HepG2 (cell line): ENCODE data around the gene ZIC2. TPM values are rescaled to one million over a fixed set of nuclear protein-coding genes. Genes with fewer than 3 reads are reported as not detected.
A peak's percentile ranks its signal among the peaks of the same experiment; 100 is the strongest.

Source experiments
- FOXP4 ChIP-seq: sonication (generic); formaldehyde crosslinking; IDR thresholded peaks from 2 replicates; pipeline ENCODE4 v1.4.0; 2020; ENCODE audit warnings: missing genetic modification reagents
- GATAD2A ChIP-seq: IDR thresholded peaks from 2 replicates; pipeline ENCODE4 v1.6.1; 2016
- HNF1A ChIP-seq, 2 experiments: sonication (generic) in 1 of 2; formaldehyde crosslinking in 1 of 2; IDR thresholded peaks; 2 replicates each; pipeline versions ENCODE4 v1.4.0 to v1.6.1; 2016 to 2020; ENCODE audit warnings: borderline replicate concordance in 1 of 2, low read depth in 1 of 2, mild to moderate bottlenecking in 1 of 2, missing genetic modification reagents in 1 of 2
- MAZ ChIP-seq, 2 experiments: sonication (generic) in 1 of 2; formaldehyde crosslinking in 1 of 2; IDR thresholded peaks; 2 replicates each; pipeline versions ENCODE4 v1.5.0 to v1.6.1; 2012 to 2020; ENCODE audit warnings: low read depth in 2 of 2, mild to moderate bottlenecking in 2 of 2, borderline replicate concordance in 1 of 2, improper control_type of control experiment in 1 of 2, low read length in 1 of 2, missing genetic modification reagents in 1 of 2, moderate library complexity in 1 of 2
- MZF1 ChIP-seq: sonication (generic); formaldehyde crosslinking; IDR thresholded peaks from 2 replicates; pipeline ENCODE4 v1.8.1; 2023; ENCODE audit warnings: mild to moderate bottlenecking, missing genetic modification reagents, borderline replicate concordance
- NFYB ChIP-seq: sonication (generic); formaldehyde crosslinking; IDR thresholded peaks from 2 replicates; pipeline ENCODE4 v1.4.0; 2020; ENCODE audit warnings: missing genetic modification reagents
- ONECUT2 ChIP-seq: sonication (generic); formaldehyde crosslinking; IDR thresholded peaks from 2 replicates; pipeline ENCODE4 v1.4.0; 2020; ENCODE audit warnings: missing genetic modification reagents
- SALL1 ChIP-seq: sonication (generic); formaldehyde crosslinking; IDR thresholded peaks from 2 replicates; pipeline ENCODE4 v1.8.0; 2022; ENCODE audit warnings: mild to moderate bottlenecking, missing genetic modification reagents
- TCF7 ChIP-seq: sonication (generic); IDR thresholded peaks from 2 replicates; pipeline ENCODE4 v1.6.1; 2016; ENCODE audit warnings: antibody characterized with exemption, low read depth
- ZBTB3 ChIP-seq: sonication (generic); formaldehyde crosslinking; IDR thresholded peaks from 2 replicates; pipeline ENCODE4 v1.4.0; 2020; ENCODE audit warnings: low read depth, mild to moderate bottlenecking, moderate library complexity, missing genetic modification reagents, borderline replicate concordance
- ZBTB7B ChIP-seq: sonication (generic); formaldehyde crosslinking; IDR thresholded peaks from 2 replicates; pipeline ENCODE4 v1.4.0; 2020; ENCODE audit warnings: missing genetic modification reagents
- ZNF160 ChIP-seq: sonication (generic); formaldehyde crosslinking; IDR thresholded peaks from 2 replicates; pipeline ENCODE4 v1.8.0; 2022; ENCODE audit warnings: mild to moderate bottlenecking, inconsistent platforms, missing genetic modification reagents
- ZNF609 ChIP-seq: sonication (generic); formaldehyde crosslinking; IDR thresholded peaks from 2 replicates; pipeline ENCODE4 v1.4.0; 2020; ENCODE audit warnings: mild to moderate bottlenecking, missing genetic modification reagents, borderline replicate concordance
- ZNF746 ChIP-seq: sonication (generic); formaldehyde crosslinking; IDR thresholded peaks from 2 replicates; pipeline ENCODE4 v1.8.0; 2022; ENCODE audit warnings: mild to moderate bottlenecking, missing genetic modification reagents
- polyA plus RNA-seq, 8 experiments: library from polyadenylated mRNA; depleted of rRNA in 3 of 8; stranded (reverse) in 7 of 8; unstranded in 1 of 8; fragments of >200 nt; fragmentation: Illumina TruSeq in 4 of 8; extraction: Trizol in 4 of 8; gene quantifications; 2 replicates each; pipeline versions ENCODE4 v1.2.1 to v1.2.3, GENCODE V29; 2011 to 2016; ENCODE audit warnings: low read depth in 4 of 8, missing spikeins in 1 of 8, mixed read lengths in 1 of 8; ENCODE audit not compliant: insufficient read depth in 1 of 8
- total RNA-seq, 5 experiments: library from RNA; depleted of rRNA; stranded (reverse); fragments of >200 nt; fragmentation: Illumina TruSeq; extraction: Trizol; gene quantifications; 2 replicates each; pipeline ENCODE4 v1.2.3, GENCODE V29; 2016; ENCODE audit warnings: low read depth in 1 of 5
- TF ChIP-seq, protein P1 (sequence below): sonication (generic); formaldehyde crosslinking; IDR thresholded peaks from 2 replicates; pipeline ENCODE4 v1.5.0; 2020; ENCODE audit warnings: mild to moderate bottlenecking, low read depth, missing genetic modification reagents, borderline replicate concordance
- TF ChIP-seq, protein P2 (sequence below): sonication (generic); formaldehyde crosslinking; IDR thresholded peaks from 2 replicates; pipeline ENCODE4 v1.5.1; 2020; ENCODE audit warnings: mild to moderate bottlenecking, missing genetic modification reagents, borderline replicate concordance

Gene ZIC2
- total and polyA plus RNA-seq, 2 of the 13 experiments (the other 11 are each of a cell fraction or from before 2014, with no cell fraction given) = 0.13 TPM; not detected in 1

DNA sequence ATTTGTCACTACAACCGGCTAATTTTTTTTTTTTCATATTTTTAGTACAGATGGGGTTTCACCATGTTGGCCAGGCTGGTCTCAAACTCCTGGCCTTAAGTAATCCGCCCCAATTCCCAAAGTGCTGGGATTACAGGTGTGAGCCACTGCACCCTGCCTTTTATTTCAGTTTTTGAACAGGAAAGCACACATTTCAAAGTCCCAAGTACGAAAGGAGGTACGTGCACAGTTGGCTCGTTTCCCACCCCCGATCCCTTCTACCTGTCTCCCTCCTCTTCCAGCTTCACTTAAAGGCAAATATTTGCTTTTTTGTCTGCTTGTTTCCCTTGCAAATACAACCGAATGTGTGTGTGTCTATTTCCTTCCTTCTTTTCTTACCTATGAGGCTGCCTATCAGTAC is 40.5 kb upstream of the ZIC2 start (continued):
- TF ChIP-seq HNF1A (IDR thresholded peaks at IDR 0.05; ENCODE audit: low read depth) = 0 out of 2 replicates have a peak, but pooled peaks have one; percentile 43
- no peak for TF ChIP-seq HNF1A (CRISPR knock-in tag; IDR thresholded peaks at IDR 0.05; ENCODE audit: borderline replicate concordance)
- no peak for TF ChIP-seq ZNF160 (CRISPR knock-in tag)
- peak; percentile 85 for TF ChIP-seq GATAD2A (CRISPR knock-in tag)
- no peak for TF ChIP-seq NFYB (CRISPR knock-in tag)
- TF ChIP-seq ZBTB7B = peak; percentile 78
- TF ChIP-seq, protein P1, sequence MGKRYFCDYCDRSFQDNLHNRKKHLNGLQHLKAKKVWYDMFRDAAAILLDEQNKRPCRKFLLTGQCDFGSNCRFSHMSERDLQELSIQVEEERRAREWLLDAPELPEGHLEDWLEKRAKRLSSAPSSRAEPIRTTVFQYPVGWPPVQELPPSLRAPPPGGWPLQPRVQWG = no peak
- TF ChIP-seq ONECUT2 = no peak
- peak; percentile 94; the same call in 1 of the 2 replicates for TF ChIP-seq ZNF746
- peak; percentile 93 for TF ChIP-seq FOXP4 (CRISPR knock-in tag)
- TF ChIP-seq, protein P2, sequence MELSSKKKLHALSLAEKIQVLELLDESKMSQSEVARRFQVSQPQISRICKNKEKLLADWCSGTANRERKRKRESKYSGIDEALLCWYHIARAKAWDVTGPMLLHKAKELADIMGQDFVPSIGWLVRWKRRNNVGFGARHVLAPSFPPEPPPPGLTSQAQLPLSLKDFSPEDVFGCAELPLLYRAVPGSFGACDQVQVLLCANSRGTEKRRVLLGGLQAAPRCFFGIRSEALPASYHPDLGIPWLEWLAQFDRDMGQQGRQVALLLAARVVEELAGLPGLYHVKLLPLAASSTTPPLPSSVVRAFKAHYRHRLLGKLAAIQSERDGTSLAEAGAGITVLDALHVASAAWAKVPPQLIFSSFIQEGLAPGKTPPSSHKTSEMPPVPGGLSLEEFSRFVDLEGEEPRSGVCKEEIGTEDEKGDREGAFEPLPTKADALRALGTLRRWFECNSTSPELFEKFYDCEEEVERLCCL (CRISPR knock-in tag) = peak; percentile 26; the same call in 1 of the 2 replicates
- TF ChIP-seq ZNF609 = peak; percentile 93
- no peak for TF ChIP-seq MZF1
- TF ChIP-seq ZBTB3 (CRISPR knock-in tag) = no peak
- no peak for TF ChIP-seq MAZ (IDR thresholded peaks at IDR 0.05; ENCODE audit: borderline replicate concordance, low read depth, low read length)
- 0 out of 2 replicates have a peak, but pooled peaks have one; percentile 36 for TF ChIP-seq MAZ (CRISPR knock-in tag; IDR thresholded peaks at IDR 0.05; ENCODE audit: low read depth)
- peak; percentile 77 for TF ChIP-seq SALL1 (CRISPR knock-in tag)
- TF ChIP-seq TCF7 = peak; percentile 59
